Stimulated activated CD4-positive, alpha-beta T cell treated with anti-CD3 and anti-CD28 coated beads, TNF-alpha, amount 100 ng/mL, for 24 hours (primary cell): Measurements from ENCODE around the gene OR2F1.
"Not testable (repeated sequence)": the region's sequence is repeated elsewhere in the genome, so short reads cannot be mapped to it uniquely, and the experiment has no call there.

ENCODE experiments used
- DNase-seq, 3 experiments: peaks; one replicate each; pipeline ENCODE4 v3.0.0-alpha.2; 2020; ENCODE audit warnings: low read depth in 3 of 3

OR2F1 gene

DNA sequence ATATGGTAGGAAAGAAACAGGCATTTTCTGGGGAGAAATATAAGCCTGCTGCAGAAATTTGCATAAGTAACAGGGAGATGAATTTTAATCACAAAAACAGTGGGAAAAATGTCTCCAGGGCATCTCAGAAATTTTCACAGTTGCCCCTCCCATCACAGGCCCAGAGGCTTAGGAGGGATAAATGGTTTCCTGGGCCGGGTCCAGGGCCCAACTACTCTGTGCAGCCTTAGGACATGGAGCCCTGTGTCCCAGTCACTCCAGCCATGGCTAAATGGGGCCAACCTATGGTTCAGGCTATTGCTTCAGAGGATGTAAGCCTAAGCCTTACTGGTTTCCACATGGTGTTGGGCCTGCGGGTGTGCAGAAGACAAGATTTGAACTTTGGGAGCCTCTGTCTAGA lies 54.7 kb downstream of the OR2F1 start:
- DNase-seq: no peak

DNA sequence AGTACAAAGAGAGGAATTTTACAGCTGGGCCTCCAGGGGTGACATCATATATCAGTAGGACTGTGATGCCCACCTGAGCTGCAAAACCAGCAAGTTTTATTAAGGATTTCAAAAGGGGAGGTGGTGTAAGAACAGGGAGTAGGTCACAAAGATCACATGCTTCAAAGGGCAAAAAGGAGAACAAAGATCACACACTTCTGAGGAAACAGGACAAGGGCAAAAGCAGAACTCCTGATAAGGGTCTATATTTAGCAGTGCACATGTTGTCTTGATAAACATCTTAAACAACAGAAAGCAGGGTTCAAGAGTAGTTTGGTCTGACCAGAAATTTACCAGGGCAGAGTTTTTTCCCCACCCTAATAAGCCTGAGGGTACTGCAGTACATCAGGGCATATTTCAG lies 55.4 kb downstream of the OR2F1 start:
- DNase-seq: not testable (repeated sequence)

DNA sequence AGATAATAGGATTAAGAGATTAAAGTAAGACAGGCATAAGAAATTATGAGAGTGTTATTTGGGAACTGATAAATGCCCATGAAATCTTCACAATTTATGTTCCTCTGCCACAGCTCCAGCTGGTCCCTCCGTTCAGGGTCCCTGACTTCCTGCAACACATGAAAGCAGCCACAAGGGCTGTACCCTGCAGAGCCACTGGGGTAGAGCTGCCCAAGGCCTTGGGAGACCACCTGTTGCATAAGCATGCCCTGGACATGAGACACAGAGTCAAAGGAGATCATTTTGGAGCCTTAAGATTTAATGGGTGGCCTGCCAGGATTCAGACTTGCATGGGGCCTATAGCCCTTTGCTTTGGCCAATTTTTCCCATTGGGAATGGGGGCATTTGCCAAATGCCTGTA lies 56.2 kb downstream of the OR2F1 start:
- DNase-seq: not testable (repeated sequence)

DNA sequence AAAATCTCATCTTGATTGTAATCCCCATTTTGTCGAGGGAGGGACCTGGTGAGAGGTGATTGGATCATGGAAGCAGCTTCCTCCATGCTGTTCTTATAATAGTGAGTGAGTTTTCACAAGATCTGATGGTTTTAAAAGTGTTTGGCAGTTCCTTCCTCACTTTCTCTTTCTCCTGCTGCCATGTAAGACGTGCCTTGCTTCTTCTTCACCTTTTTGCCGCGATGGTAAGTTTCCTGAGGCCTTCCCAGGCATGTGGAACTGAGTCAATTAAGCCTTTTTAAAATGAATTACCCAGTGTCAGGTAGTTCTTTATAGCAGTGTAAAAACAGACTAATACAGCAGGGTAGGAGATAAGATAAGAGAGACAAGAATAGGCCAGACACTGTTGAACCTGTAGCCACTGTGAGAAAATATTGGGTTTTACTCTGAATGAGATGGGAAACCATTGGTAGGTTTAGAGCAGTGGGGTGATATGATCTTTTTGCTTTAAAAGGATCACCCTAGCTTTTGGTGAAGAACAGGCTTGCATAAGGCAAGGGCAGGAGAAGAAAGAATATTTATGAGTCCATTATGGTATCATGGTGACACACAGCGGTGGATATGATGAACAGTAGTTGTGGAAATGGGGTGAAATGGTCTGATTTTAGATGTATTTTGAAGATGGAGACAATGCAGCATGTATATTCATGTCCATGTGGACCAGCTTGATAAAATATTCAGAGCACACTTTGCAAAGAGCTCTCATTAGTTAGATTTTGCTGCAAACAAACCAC lies 57.0 kb downstream of the OR2F1 start:
- DNase-seq: no peak
